SIG-M5 treated with dmso at 0.1 percent for 504 hours (cell line): ENCODE results near the gene EPHA10.

Experiments
- DNase-seq: peaks from one replicate; lab custom pipeline; 2025; ENCODE audit not compliant: unreplicated experiment; lab: John Stamatoyannopoulos, UW

The EPHA10 gene

DNA sequence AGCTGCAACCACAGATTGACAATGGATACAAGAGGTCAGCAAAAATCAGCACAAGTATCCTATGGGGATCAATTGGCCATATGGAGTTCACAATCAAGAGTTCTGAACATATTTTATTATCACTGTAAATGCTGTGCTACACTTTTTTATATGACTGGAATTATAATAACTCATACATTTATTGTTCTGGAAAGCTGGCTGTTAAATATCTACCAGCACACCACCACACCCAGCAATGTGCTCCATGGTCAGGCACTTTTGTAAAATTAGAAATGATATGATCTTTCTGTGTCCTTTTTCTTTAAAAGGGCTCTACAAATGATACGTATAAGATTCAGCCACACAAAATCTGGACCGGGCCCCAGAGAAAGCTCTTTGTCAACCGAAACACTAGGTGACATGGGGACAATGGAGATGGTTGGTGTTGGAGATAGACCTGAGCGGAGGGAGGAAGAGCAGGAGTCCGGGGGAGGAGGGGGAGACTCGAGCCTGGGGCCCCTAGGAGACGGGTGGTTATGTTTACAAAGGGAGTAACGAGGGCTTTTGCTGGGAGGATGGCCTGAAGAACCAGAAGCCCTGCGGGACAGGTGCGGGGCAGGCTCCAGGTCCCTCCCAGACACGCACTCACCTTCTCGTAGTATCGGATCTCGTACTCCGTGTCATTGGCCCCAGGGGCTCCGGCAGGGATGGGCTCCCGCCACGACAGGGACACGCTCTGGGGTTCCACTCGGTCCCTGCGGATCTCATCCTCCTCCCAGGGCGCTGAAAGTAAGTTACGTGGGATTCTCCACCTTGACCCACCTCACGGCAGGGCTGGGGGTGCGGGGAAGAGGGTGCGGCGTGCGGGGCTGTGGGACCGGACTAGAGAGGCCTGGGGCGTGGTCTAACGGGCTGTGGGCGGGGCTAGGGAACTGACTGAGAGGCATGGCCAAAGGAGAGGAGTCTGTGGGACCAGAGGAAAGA is 30.0 kb downstream of the EPHA10 start:
- no peak for DNase-seq

DNA sequence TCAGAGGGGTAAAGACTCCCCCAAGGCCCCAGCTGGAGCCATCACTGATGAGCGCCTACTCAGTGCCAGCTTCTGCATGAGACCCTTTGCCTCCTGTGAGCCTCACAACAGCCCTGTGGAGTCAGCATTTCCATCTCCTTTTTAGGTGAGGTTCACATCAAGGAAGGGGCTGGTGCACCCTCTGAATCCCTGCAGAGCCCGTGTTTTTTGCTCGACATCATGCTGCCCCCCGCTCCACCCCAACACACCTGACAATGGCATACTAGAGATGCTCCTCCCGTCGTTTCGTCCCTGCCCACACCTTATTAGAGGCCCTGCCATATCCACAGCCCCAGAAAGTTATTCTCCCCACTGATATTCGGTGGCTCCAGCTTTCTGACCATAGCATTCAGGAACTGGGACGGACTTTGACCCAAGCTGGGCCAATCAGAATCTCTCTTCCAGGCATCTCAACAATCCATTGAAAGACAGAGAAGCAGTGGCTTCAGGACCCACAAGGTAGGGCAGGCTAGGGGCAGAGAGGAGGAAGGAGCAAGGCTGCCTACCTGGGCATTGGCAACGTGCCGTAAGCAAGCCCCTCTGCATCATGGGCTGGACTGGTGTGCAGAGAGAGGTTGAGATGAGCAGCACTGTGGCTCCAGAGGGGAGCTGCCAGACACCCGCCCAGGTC is 32.7 kb downstream of the EPHA10 start:
- DNase-seq: no peak

DNA sequence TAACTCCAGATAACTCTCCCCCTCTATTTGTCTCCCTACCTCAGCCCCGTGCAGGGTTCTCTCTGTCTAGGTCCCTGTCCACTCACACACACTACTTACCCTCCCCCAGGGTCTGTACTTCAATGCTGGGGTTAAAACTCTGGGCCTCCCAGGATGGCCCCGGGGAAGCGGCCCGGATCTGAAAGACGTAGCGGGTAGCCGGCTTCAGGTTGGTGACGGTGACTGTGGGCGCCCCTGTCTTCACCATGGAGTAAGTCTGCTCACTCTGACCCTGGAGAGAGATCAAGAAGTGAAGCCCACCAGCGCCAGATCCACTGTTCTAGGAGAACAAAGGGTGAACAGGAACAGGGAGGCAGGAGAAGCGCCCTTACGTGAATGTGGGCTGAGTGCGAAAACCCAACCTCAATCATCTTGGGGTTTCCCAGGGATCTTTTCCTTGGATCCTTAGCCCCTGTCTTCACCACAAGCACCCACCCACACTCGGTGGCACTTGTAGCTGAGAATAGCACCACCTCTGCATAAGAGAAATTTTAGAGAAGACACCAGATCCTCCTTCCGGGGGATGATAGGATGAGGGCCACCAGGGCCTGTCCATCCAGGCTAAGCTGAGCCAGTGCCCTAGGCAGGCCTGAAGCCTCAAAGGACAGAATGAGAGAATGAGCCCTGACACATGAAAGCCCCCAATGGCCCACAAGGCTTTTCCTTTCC is 33.5 kb downstream of the EPHA10 start:
- DNase-seq: no peak

DNA sequence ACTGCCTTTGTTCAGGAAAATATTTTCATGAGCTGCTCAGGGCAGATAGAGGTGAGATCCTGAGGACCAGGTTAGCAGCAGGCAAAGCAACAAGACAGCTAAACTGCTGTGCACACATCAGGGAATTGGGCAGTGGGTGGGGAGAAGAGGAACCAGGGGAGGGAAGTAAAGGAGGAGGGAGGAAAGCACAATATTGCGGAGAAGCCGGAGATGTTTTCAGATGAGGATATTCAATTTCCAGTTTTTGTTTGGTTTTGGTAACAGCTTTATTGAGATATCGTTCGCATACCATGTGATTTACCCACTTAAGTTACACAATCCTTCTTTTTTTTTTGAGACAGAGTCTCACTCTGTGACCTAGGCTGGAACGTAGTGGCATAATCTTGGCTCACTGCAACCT is 34.5 kb downstream of the EPHA10 start:
- no peak for DNase-seq

DNA sequence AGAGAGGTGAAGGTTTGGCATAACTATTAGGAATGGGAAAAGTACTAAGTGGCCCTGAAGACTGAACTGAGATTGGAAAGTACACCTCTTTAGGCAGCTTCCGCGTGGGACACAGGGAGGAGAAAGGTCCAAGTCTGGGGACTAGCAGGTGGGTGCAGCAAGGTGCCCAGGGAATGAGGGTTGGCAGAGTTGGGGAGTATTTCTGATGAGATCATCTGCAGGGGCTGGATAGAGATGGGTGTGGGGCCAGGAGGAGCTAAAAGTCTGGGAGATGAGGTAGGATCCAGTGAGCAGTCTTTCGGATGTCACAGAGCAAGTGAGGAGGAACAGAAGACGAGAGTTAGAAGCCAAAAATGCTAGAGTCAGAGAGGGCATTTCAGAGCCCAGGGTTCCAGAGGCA is 36.5 kb downstream of the EPHA10 start:
- no peak for DNase-seq

DNA sequence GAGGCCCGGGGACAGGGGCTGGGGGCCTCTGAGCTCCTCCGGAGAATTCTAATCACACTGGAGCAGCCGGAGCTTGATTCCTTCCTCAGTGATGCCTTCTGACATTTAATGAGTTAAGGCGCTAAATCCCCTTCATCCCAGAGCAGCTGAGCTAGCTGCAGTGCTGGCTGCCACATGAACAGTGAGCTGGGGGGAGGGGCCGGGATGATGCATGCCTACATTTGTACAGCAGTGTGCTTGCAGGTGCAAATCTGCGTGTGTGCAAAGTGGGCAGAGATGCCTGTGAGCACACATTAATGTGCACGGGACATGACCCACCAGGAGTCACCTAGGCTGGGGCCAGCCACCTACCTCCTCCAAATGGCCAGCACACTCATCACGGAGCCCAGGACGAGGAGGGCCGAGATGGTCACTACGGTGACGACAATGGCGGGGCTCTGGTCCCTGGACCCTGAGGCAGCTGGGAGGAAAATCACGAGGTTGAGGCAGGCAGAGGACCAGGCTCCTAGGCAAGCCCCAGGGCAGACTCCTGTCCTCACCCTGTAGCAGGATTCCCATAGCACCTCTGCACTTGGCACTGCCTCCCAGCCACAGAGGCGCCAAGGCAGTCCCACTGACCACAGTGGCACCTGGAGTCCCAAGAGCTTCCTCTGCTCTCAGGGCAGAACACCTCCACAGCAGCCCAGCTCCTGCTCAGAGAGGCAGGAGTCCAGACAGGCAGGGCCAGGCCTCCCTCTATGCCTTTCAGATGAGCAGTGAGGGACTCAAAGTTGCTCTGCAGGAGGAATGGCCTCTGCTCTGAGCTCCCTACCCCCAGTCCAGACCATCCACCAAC is 38.0 kb downstream of the EPHA10 start:
- no peak for DNase-seq

DNA sequence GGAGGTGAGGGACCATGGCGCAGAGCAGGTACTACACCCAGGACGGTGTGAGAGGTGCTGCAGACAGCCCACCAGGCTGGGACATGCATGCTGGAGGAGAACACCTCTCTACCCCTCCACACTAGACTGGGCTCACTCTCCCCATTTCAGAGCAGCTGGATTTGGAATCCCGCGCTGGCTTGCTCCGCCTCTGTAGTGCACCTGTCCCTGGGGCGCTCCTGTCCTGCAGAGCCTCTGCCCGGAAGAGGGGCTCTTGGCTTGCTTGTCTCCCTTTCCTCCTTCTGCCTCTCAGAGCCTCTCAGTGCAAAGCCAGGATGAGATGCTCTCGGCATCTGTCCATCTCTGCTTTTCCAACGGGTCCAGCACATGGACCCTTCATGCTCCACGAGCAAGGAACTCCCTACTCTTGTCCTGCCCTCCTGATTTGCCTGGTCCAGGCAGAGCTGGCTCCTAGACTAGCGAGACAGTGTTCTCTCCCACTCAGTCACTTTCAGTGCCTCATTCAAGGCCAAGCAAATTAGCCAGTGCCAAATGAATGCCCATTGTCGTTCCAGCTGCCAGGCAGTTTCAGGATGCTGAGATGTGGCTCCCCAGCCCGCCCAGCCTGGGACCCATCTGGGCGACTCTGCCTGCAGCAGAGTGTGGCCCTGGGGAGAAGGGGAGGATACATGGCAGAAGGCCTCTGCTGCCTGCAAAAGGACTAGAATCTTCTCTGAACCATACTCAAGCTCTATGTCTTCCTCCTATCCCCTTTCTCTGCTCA is 38.9 kb downstream of the EPHA10 start:
- DNase-seq: no peak

DNA sequence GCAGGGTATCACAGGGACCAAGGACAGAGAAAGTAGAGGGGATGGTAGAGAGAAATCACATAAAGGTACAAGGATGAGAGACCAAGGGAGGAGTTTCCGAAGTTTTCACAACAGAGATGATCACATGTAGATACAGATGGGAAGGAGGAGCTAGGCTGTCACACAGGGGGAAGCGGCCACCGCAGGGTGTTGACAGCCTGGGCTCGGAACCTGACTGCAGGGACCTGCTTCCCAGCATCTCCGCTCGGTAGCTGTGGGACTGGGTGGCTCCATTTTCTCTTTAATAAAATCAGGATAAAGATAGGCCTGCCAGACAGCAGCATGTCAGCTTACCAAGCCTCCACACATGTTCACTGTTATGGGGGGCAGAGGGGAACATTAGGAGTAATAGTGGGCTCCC is 40.3 kb downstream of the EPHA10 start:
- DNase-seq: no peak

DNA sequence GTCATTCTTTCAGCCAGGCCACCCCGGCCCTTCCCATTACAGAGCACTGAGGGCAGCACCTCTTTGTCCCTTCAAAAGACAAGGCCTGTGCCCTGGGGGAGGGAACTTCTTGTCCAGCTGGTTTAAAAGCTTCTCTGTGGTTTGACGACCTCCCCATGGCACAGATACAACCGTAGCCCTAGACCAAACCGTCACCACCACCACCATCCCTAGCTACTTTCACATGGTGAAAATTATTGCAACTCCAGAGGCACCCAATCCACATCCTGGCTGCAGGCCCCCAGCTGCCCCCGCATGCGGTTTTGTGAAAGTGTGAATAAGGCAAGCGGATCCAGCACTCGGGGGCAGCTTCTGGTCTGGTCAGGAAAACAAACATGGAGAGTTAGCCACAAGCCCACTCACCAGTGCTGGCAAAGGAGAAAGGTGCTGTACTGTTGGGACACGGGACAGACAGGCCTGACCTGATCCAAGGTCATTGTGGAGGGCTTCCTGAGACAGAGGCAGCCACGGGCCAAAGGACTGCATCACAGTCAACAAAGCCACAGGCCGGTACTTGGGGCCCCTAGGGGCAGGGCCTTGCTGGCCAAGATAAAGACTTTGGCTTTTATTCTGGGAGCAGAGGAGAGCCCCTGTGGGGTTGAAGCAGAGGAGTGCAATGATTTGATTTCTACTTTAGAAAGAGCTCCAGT is 41.4 kb downstream of the EPHA10 start:
- no peak for DNase-seq

DNA sequence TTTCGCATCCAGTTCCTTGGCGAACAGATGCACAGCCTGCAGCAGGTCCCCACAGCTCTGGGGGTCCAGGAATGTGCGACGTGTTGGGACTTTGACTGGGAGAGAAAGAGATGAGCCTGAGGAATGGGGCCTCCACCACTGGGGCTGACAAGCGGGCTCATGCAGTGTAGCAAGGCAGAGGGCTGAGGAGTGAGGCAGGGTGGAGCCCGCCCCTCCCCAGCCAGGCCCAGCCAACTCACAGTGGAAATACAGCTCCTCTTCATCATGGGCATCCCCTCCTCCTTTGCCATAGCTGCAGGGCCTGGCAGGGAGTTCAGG is 41.9 kb downstream of the EPHA10 start:
- no peak for DNase-seq

DNA sequence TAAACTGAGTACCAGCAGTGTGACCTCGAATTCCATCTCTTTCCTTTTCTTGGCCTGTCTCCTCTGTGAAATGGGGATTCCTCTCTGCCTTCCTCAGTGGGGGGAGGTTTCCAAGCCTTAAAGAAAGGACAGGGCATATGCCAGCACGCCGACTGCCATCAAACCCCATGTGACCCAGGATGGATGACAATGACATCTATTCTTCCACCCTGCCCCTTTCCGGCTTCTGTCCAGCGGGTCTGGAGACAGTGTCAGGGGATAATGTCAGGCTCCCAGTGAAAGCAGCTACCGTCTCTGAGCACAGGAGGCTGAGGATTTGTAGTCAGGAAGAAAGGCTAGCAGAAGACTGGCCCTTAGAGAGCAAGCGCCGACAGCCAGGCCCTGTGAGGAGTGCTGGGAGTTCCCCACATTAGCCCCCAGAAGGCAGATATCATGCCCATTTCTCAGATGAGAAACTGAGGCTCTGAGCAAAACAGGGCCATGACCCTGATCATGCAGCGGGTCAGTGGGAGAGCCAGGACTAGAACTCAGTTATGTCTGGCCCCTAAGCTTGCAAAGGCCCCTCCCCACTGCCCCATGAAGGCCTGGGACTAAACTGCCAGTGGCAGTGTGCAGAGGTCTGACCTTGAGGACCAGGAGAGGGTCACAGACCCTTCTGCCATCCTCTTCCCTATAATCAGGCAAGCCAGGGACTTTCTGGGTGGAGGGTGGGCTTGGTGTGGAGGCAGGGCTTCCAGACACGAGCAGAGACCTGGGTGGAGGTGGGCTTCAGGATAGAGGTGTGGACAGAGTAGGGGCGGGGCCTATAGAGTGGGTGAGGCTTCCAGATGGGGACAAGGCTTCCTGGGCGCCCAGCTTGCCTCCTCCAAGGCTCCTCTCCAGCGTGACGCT is 42.5 kb downstream of the EPHA10 start:
- no peak for DNase-seq

DNA sequence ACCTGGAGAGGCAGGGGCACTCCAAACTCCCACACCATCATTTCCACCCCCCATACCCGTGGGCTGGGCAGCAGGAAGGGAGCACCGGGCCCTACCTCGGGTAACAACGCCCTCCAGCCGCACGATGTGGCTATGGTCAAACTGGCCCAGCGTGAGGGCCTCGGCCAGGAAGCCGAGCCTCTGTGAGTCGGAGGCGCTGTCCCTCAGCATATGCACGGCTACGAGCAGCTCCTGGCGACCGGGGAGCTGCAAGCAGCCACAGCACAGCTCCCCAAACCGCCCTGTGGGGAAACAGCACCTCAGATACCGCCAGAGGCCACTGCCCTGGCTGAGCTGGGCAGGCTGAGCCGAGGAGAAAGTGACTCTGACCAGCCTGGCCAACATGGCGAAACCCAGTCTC is 43.4 kb downstream of the EPHA10 start:
- DNase-seq: no peak

DNA sequence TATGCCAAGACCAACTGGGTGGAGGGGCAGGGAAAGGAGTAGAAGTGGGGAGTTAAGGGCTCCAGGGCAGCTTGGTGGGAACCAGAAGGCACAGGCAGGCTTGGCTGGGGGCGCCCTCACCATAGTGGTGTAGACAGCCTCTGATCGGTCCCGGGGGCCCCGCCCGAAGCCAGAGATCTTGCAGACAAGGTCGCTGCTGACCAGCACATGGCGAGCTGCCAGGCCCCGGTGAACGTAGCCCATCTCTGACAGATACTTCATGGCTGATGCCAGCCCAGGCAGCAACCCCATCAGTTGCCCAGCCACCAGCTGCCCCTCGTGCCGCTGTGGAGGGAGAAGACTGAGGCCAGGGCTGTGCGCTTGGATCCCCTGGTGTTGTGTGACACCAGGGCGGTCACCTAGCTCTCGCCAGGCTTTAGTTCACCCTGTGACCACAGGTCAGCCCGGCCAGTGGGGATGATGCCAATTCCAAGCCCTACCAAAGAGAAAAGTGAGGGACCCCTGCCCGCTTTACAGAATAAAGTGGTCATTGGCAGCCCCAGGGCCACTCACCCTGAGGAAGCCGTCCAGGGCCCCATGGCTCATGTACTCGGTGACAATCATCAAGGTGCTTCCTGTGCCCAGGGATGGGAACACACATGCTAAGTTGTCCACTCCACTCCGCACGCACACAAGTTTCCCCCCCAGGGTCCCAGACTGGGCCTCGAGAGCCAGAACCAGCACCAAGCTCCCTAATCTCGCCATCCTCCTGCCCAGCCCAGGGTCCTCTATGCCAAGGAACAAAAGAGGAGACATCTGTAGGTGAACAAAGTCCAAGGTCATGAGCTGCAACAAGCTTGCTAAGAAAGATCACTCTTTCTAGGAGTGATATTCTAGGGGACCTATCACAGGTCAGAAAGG is 44.4 kb downstream of the EPHA10 start:
- no peak for DNase-seq

DNA sequence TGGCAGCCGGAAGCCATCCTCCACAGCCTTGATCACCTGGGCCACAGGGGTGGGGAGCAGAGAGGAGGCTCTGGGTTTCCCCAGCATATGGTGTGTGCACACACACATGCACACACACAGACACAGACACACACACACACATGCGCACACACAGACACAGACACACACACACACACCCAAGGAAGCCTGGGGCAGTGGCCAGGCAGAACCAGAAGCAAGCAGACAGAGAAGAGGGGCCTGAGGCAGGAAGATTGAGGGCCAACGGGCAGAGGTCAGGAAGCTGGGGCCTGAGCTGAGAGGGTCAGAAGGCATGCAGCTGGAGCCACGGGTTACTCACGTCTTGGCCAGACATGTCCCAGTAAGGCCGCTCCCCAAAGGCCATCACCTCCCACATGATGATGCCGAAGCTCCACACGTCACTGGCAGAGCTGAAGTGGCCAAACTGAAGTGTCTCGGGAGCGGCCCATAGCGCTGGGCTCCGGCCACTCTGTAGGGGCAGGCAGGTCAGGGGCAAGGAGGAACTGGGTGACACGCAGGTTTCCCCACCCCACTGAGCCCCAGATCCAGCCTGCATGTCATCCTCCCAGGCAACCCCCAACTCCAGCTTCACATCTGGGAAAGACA is 45.2 kb downstream of the EPHA10 start:
- no peak for DNase-seq

DNA sequence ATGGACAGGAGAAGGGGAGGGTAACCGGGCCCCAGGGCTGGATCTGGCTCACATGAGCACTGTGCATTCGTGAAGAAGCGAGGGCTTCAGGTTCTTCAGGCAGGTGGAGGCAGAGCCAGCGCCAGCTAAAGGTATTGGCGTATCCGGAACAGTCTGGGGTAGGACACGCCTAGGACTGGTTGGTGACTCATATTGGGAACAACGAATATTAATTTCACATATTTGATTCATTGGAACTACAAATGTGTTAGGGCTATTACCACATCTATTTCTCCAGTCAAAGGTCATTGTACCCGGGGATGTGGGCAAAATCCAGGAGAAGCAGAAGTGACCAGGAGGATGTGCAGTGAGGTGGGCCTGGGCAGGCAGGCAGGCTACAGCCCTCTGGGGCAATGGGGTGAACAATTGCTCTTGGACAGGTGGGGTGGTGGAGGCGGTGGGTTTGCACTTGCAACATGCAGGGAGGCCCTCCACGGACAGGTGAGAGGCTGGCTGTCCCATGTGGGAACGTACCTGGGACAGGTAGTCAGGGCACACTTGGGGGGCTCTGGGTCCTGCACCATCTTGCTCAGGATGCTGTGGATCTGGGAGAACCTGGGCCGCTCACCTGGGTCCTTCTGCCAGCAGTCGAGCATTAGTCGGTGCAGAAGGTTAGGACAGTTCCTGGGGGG is 45.9 kb downstream of the EPHA10 start:
- DNase-seq: no peak

DNA sequence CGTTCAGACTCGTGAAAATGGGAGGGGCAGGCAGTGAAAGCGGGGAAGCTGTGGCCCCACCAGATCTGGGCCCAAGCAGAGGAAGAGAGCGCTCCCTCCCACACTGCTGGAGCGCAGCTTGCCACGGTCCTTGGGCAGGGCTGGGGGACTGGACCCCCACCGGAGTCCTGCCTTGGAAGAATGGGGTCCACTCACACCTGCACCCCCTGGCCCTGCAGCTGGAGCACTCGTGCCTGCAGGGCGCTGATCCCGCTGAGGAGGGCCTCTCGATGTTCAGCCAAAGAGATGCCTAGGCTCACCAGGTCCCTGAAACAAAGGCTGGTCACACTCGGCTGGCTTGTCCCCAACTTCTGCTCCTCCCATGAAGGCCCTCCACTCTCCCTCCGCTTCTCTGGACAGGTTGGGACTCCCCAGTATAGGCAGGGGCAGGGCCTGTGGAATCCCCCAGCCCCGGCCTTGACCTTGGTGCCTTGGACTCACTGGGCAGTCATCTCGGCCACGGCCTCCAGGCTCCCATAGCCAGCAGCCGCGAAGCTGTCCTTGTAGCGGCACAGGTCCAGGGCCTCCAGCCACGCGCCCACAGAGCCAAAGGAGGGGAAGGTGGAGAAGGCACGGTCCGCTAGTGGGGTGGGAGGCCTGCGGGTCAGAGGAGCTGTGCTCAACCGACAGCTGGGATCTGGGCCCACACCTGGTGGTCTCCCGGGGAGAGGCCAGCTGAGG is 46.6 kb downstream of the EPHA10 start:
- DNase-seq: no peak
